HUES64 (cell line): ENCODE results near the gene NCK2.

Source experiments
- H3K27ac ChIP-seq: 2 replicates; pipeline ENCODE4 v1.7.0; 2013; ENCODE audit warnings: low read depth, low read length, inconsistent platforms
- H3K27me3 ChIP-seq: 2 replicates; pipeline ENCODE4 v1.6.1; 2013; ENCODE audit warnings: mild to moderate bottlenecking, low read length; ENCODE audit not compliant: insufficient read depth
- H3K36me3 ChIP-seq: 2 replicates; pipeline ENCODE4 v1.6.1; 2013; ENCODE audit warnings: mild to moderate bottlenecking, low read length; ENCODE audit not compliant: insufficient read depth
- H3K4me1 ChIP-seq: 2 replicates; pipeline ENCODE4 v1.6.1; 2013; ENCODE audit warnings: mild to moderate bottlenecking, low read length, moderate library complexity; ENCODE audit not compliant: insufficient read depth
- H3K4me3 ChIP-seq: 2 replicates; pipeline ENCODE4 v1.5.1; 2013; ENCODE audit warnings: mild to moderate bottlenecking, low read length, moderate library complexity
- H3K9ac ChIP-seq: 2 replicates; pipeline ENCODE4 v1.6.1; 2013; ENCODE audit warnings: mild to moderate bottlenecking, low read depth, low read length
- H3K9me3 ChIP-seq: 2 replicates; pipeline ENCODE4 v1.6.1; 2013; ENCODE audit warnings: low read depth, low read length; ENCODE audit not compliant: insufficient read depth
- WGBS: fragments of 150-250, 120-280 bp; methylation state at CpG from one replicate; pipeline ENCODE4 v1.1.7; 2013; ENCODE audit warnings: missing lambda C conversion rate; 5-methylcytosine and 5-hydroxymethylcytosine counted together

The NCK2 gene

GRCh38 chr2:105919826-105920225 is 175.1 kb downstream of the NCK2 start:
- H3K9ac ChIP-seq: no peak overlapping the region
- H3K4me3 ChIP-seq: no peak overlapping the region
- H3K27ac ChIP-seq: no peak overlapping the region
- no peaks in the 10 kb centered on the region for H3K27me3 ChIP-seq
- peaks cover 3% of the 10 kb centered on the region for H3K9me3 ChIP-seq
- no peaks in the 10 kb centered on the region for H3K4me1 ChIP-seq
- H3K36me3 ChIP-seq: no peaks in the 10 kb centered on the region

GRCh38 chr2:105924271-105924670 is 179.6 kb downstream of the NCK2 start:
- Histone ChIP-seq H3K36me3 (no peaks in the 10 kb centered on the region), H3K4me1 (no peaks in the 10 kb centered on the region), H3K27me3 (no peaks in the 10 kb centered on the region), H3K4me3 (no peak overlapping the region), H3K9ac (no peak overlapping the region), H3K27ac (no peak overlapping the region), H3K9me3 (no peaks in the 10 kb centered on the region; the same call in 1 of the 2 replicates)
- 86% methylated on average over 6 of the region's 6 CpGs for WGBS

DNA sequence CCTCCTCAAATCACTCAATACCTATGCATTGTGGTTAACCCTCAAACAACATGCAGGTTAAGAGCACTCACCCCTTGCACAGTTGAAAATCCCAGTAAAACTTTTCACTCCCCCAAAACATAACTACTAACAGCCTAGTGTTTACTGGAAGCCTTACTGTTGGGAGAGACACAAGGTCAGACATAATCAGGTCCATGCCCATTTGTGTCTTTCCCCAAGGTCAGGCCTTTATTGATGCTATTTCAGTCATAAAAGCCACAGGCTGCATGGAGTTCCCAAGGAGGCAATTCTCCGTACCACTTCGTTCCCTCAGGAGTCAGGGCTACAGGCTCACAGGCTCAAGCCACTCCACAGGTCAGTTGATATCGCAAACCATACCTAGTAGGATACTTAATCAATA is 180.2 kb downstream of the NCK2 start:
- Histone ChIP-seq H3K9me3 (no peaks in the 10 kb centered on the region; the same call in 1 of the 2 replicates), H3K27ac (no peak overlapping the region), H3K4me1 (no peaks in the 10 kb centered on the region), H3K27me3 (no peaks in the 10 kb centered on the region), H3K36me3 (no peaks in the 10 kb centered on the region), H3K4me3 (no peak overlapping the region), H3K9ac (no peak overlapping the region)
- WGBS: 87% methylated on average over 2 of the region's 3 CpGs

DNA sequence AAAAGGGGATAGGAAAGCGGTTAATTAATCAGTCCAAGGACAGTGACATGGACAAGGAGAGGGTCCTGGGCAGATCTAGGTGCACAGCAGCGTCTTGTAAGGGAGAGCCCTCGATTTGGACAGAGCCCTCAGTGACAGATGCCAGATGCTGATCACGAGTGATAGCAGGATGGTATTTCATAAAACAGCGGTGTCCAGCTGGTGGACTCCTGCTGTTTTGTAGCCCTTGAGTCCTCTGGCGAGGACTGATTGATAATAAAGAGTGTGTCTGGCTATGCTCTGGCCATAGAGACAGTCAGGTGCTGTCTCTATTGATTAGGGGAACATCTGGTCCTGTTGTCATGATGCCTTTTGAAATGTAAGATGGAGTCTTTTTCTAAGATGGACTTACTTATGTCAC is 180.7 kb downstream of the NCK2 start:
- Histone ChIP-seq H3K27me3 (no peaks in the 10 kb centered on the region), H3K36me3 (no peaks in the 10 kb centered on the region), H3K27ac (no peak overlapping the region), H3K4me1 (no peaks in the 10 kb centered on the region), H3K9ac (no peak overlapping the region), H3K4me3 (no peak overlapping the region), H3K9me3 (no peaks in the 10 kb centered on the region; the same call in 1 of the 2 replicates)
- WGBS: 94% methylated on average over 6 of the region's 6 CpGs

- Histone ChIP-seq H3K4me3 (no peak overlapping the region), H3K36me3 (no peaks in the 10 kb centered on the region), H3K4me1 (no peaks in the 10 kb centered on the region), H3K27me3 (no peaks in the 10 kb centered on the region), H3K9me3 (no peaks in the 10 kb centered on the region; the same call in 1 of the 2 replicates), H3K9ac (no peak overlapping the region), H3K27ac (no peak overlapping the region)
- 94% methylated on average over 3 of the region's 3 CpGs for WGBS
These were observed 182.4 kb downstream of the NCK2 start for GRCh38 chr2:105926960-105927678.

- peaks cover 6% of the 10 kb centered on the region; the same call in 1 of the 2 replicates for H3K9me3 ChIP-seq
- no peaks in the 10 kb centered on the region for H3K4me1 ChIP-seq
- WGBS: 88% methylated on average over 4 of the region's 4 CpGs
- no peak overlapping the region for H3K9ac ChIP-seq
- H3K27ac ChIP-seq: no peak overlapping the region
- H3K27me3 ChIP-seq: no peaks in the 10 kb centered on the region
- no peaks in the 10 kb centered on the region for H3K36me3 ChIP-seq
- H3K4me3 ChIP-seq: no peak overlapping the region
These were observed 183.4 kb downstream of the NCK2 start for GRCh38 chr2:105928086-105928485.

- Histone ChIP-seq H3K27ac (no peak overlapping the region), H3K4me1 (no peaks in the 10 kb centered on the region), H3K4me3 (no peak overlapping the region), H3K27me3 (no peaks in the 10 kb centered on the region), H3K9me3 (peaks cover 11% of the 10 kb centered on the region), H3K9ac (no peak overlapping the region), H3K36me3 (no peaks in the 10 kb centered on the region)
- WGBS: 94% methylated on average over 6 of the region's 6 CpGs
These were observed 183.9 kb downstream of the NCK2 start for GRCh38 chr2:105928563-105928962.

DNA sequence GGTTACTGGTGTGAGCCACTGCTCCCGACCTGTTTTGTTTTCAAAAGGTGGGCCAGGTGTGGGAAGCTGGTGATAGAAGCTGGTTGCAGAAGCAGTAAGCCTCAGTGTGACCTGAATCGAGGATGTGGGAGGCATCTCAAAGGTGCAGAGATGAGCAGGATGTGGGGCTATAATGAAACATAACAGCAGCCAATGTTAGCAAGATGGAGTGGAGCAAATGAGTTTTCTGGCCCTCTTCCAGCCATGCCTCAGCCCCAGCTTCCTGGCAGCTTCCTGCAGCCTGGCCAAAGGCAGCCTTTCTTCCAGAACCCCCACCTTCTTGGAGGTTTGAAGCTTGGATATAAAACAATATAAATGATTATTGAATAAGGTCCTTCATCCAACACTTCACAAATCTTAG is 184.8 kb downstream of the NCK2 start:
- Histone ChIP-seq H3K27me3 (no peaks in the 10 kb centered on the region), H3K9ac (no peak overlapping the region), H3K4me1 (no peaks in the 10 kb centered on the region), H3K27ac (no peak overlapping the region), H3K9me3 (peaks cover 21% of the 10 kb centered on the region), H3K4me3 (no peak overlapping the region), H3K36me3 (no peaks in the 10 kb centered on the region)
- WGBS: 96% methylated on average over 2 of the region's 2 CpGs

GRCh38 chr2:105932582-105932981 is 187.9 kb downstream of the NCK2 start:
- no peaks in the 10 kb centered on the region for H3K36me3 ChIP-seq
- WGBS: 94% methylated on average over 5 of the region's 5 CpGs
- H3K27ac ChIP-seq: no peak overlapping the region

DNA sequence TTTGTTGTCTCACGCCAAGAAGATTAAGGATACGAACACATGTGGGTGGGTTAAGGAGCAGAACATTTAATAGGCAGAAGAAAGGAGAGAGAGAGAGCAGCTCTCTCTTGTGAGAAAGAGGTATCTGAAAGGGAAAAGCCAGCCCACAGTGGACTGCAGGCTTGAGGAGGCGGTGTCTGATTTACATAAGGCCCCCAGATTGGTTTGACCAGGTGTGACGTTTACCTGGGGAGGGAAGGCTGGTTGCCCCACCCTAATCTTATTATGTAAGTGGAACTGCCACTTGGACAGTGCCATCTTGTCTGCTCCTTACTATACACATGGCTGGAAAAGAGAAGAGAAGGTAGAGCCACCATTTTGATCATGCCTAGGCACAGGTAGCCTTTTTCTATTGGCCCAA is 189.2 kb downstream of the NCK2 start:
- H3K9me3 ChIP-seq: peaks cover 22% of the 10 kb centered on the region
- no peaks in the 10 kb centered on the region for H3K27me3 ChIP-seq
- H3K36me3 ChIP-seq: no peaks in the 10 kb centered on the region
- no peak overlapping the region for H3K27ac ChIP-seq
- H3K4me3 ChIP-seq: no peak overlapping the region
- no peak overlapping the region for H3K9ac ChIP-seq
- WGBS: 95% methylated on average over 4 of the region's 4 CpGs
- no peaks in the 10 kb centered on the region for H3K4me1 ChIP-seq

More at GRCh38 chr2:105932582-105932981, 187.9 kb downstream of the NCK2 start:
- no peaks in the 10 kb centered on the region for H3K27me3 ChIP-seq
- peaks cover 22% of the 10 kb centered on the region for H3K9me3 ChIP-seq
- no peak overlapping the region for H3K9ac ChIP-seq
- no peaks in the 10 kb centered on the region for H3K4me1 ChIP-seq
- no peak overlapping the region for H3K4me3 ChIP-seq

- Histone ChIP-seq H3K36me3 (no peaks in the 10 kb centered on the region), H3K27ac (no peak overlapping the region), H3K27me3 (no peaks in the 10 kb centered on the region), H3K9ac (no peak overlapping the region), H3K9me3 (peaks cover 22% of the 10 kb centered on the region), H3K4me1 (no peaks in the 10 kb centered on the region), H3K4me3 (no peak overlapping the region)
- 79% methylated on average over 7 of the region's 7 CpGs for WGBS
These were observed 189.8 kb downstream of the NCK2 start for GRCh38 chr2:105934467-105934866.

GRCh38 chr2:105935063-105935462 is 190.4 kb downstream of the NCK2 start:
- Histone ChIP-seq H3K4me3 (no peak overlapping the region), H3K36me3 (no peaks in the 10 kb centered on the region), H3K4me1 (no peaks in the 10 kb centered on the region), H3K27ac (no peak overlapping the region), H3K27me3 (no peaks in the 10 kb centered on the region), H3K9me3 (peaks cover 22% of the 10 kb centered on the region), H3K9ac (no peak overlapping the region)
- 86% methylated on average over 3 of the region's 3 CpGs for WGBS
